Panc1 (cell line): ENCODE data around the gene TMEM267.
"Not testable (repeated sequence)": the region's sequence is repeated elsewhere in the genome, so short reads cannot be mapped to it uniquely, and the experiment has no call there.

Experiments used
- POLR2AphosphoS5 ChIP-seq: IDR thresholded peaks from 2 replicates; pipeline ENCODE4 v1.6.1; 2012; ENCODE audit warnings: mild to moderate bottlenecking, low read depth, low read length, moderate library complexity
- TCF7L2 ChIP-seq: IDR thresholded peaks from 2 replicates; pipeline ENCODE4 v1.6.1; 2011; ENCODE audit warnings: mild to moderate bottlenecking, low read depth, low read length, inconsistent platforms
- TF ChIP-seq, protein P1 (sequence below), 2 experiments: IDR thresholded peaks; 2 replicates each; pipeline ENCODE4 v1.6.1; 2011 to 2012; ENCODE audit warnings: low read depth in 2 of 2, control low read depth in 1 of 2, low read length in 1 of 2, mild to moderate bottlenecking in 1 of 2, moderate library complexity in 1 of 2; ENCODE audit not compliant: insufficient read depth in 1 of 2
- TF ChIP-seq, protein P2 (sequence below): fragments of 450-650 bp; IDR thresholded peaks from 2 replicates; pipeline ENCODE4 v1.5.1; 2017; ENCODE audit warnings: mild to moderate bottlenecking

DNA sequence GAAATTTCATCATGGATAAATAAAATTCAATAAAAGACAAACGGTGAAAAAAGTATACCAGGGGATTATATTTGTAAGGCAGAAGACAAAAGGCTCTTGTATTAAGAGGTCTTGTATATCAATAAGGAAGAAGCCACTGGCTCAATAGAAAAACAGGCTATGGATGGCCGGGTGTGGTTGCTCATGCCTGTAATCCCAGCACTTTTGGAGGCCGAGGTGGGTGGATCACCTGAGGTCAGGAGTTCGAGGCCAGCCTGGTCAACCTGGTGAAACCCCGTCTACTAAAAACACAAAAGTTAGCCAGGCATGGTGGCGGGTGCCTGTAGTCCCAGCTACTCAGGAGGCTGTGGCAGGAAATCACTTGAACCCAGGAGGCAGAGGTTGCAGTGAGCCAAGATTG, 60.6 kb downstream of the TMEM267 start:
- TF ChIP-seq, protein P1, sequence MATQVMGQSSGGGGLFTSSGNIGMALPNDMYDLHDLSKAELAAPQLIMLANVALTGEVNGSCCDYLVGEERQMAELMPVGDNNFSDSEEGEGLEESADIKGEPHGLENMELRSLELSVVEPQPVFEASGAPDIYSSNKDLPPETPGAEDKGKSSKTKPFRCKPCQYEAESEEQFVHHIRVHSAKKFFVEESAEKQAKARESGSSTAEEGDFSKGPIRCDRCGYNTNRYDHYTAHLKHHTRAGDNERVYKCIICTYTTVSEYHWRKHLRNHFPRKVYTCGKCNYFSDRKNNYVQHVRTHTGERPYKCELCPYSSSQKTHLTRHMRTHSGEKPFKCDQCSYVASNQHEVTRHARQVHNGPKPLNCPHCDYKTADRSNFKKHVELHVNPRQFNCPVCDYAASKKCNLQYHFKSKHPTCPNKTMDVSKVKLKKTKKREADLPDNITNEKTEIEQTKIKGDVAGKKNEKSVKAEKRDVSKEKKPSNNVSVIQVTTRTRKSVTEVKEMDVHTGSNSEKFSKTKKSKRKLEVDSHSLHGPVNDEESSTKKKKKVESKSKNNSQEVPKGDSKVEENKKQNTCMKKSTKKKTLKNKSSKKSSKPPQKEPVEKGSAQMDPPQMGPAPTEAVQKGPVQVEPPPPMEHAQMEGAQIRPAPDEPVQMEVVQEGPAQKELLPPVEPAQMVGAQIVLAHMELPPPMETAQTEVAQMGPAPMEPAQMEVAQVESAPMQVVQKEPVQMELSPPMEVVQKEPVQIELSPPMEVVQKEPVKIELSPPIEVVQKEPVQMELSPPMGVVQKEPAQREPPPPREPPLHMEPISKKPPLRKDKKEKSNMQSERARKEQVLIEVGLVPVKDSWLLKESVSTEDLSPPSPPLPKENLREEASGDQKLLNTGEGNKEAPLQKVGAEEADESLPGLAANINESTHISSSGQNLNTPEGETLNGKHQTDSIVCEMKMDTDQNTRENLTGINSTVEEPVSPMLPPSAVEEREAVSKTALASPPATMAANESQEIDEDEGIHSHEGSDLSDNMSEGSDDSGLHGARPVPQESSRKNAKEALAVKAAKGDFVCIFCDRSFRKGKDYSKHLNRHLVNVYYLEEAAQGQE (IDR thresholded peaks at IDR 0.05; ENCODE audit: insufficient read depth in 1 of 2, low read depth in 2 of 2, low read length in 1 of 2), result not testable (repeated sequence)
- TF ChIP-seq, protein P2, sequence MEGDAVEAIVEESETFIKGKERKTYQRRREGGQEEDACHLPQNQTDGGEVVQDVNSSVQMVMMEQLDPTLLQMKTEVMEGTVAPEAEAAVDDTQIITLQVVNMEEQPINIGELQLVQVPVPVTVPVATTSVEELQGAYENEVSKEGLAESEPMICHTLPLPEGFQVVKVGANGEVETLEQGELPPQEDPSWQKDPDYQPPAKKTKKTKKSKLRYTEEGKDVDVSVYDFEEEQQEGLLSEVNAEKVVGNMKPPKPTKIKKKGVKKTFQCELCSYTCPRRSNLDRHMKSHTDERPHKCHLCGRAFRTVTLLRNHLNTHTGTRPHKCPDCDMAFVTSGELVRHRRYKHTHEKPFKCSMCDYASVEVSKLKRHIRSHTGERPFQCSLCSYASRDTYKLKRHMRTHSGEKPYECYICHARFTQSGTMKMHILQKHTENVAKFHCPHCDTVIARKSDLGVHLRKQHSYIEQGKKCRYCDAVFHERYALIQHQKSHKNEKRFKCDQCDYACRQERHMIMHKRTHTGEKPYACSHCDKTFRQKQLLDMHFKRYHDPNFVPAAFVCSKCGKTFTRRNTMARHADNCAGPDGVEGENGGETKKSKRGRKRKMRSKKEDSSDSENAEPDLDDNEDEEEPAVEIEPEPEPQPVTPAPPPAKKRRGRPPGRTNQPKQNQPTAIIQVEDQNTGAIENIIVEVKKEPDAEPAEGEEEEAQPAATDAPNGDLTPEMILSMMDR, result not testable (repeated sequence)
- TF ChIP-seq TCF7L2, POLR2AphosphoS5: not testable (repeated sequence)
